ENCODE measurements around the gene MPRIP. TPM values are rescaled to one million over a fixed set of nuclear protein-coding genes. Genes with fewer than 3 reads are reported as not detected.
A peak's percentile ranks its signal among the peaks of the same experiment; 100 is the strongest.
"Not testable (repeated sequence)": the region's sequence is repeated elsewhere in the genome, so short reads cannot be mapped to it uniquely, and the experiment has no call there.

Gene MPRIP
- total RNA-seq, 2 experiments from 2014 or later, result 196 to 207 TPM

DNA sequence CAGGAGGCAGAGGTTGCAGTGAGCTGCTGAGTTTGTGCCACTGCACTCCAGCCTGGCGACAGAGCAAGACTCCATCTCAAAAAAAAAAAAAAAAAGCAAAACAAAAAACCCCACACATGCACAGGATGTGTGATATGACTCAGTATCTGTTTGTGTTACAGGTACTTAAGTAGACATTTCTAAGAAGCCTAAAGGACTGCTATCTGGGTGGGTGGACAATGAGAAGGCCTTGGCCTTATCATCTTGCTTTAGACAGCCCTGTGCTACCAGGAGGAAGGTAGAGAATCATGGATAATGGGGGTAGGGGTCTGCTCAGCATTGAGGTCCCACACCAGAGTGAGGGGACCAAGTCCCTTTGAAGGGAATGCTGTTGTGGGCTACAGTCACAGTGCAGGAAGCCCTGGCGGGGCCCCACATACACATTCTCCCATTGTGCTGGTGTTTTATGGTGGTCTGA lies 137.1 kb downstream of the MPRIP start:
- Mint-ChIP-seq H3K9me3 (no peaks in the 10 kb centered on the region), H3K36me3 (ENCODE audit: low read depth) (peaks cover 81% of the 10 kb centered on the region), H3K27me3 (no peaks in the 10 kb centered on the region), H3K4me3 (peak overlapping the region; percentile 75), H3K27ac (peak overlapping the region; percentile 97), H3K4me1 (peaks cover 91% of the 10 kb centered on the region)
- ChIA-PET POLR2A (interaction anchor here (0.6 to 5.4 kb wide), 15 partner anchors 9 to 316 kb away, joined by 3 to 45 read pairs (median 4); partner anchors contain the start of genes COPS3, FLCN, MPRIP and PLD6), CTCF (interaction anchor here (1.3 to 2.3 kb wide), 2 partner anchors 11 to 37 kb away, joined by 4 to 10 read pairs; no protein-coding TSS in a partner anchor)
- peak; percentile 41 for DNase-seq

GRCh38 chr17:17180141-17180603 lies 137.9 kb downstream of the MPRIP start:
- peak; percentile 58 for DNase-seq
- Mint-ChIP-seq H3K27ac (peak overlapping the region; percentile 97), H3K36me3 (ENCODE audit: low read depth) (peaks cover 83% of the 10 kb centered on the region), H3K27me3 (no peaks in the 10 kb centered on the region), H3K4me3 (peak overlapping the region; percentile 75), H3K4me1 (peaks cover 94% of the 10 kb centered on the region), H3K9me3 (no peaks in the 10 kb centered on the region)
- ChIA-PET POLR2A (interaction anchor here (0.6 to 5.4 kb wide), 12 partner anchors 9 to 100 kb away, joined by 3 to 45 read pairs (median 5); partner anchors contain the start of genes COPS3, FLCN and PLD6), CTCF (interaction anchor here (1.3 to 2.3 kb wide), 2 partner anchors 11 to 38 kb away, joined by 4 to 10 read pairs; no protein-coding TSS in a partner anchor)

GRCh38 chr17:17180741-17181525 lies 138.7 kb downstream of the MPRIP start:
- Mint-ChIP-seq H3K4me3 (peak overlapping the region; percentile 75), H3K27ac (peak overlapping the region; percentile 97), H3K4me1 (peaks cover 94% of the 10 kb centered on the region), H3K9me3 (no peaks in the 10 kb centered on the region), H3K27me3 (no peaks in the 10 kb centered on the region), H3K36me3 (ENCODE audit: low read depth) (peaks cover 86% of the 10 kb centered on the region)
- DNase-seq, result no peak
- POLR2A ChIA-PET, result interaction anchor here (0.9 to 5.4 kb wide), 10 partner anchors 9 to 223 kb away, joined by 3 to 45 read pairs (median 4); partner anchors contain the start of genes COPS3, FLCN and PLD6
- CTCF ChIA-PET, result interaction anchor here (1.4 to 2.3 kb wide), 2 partner anchors 10 to 39 kb away, joined by 7 to 10 read pairs; no protein-coding TSS in a partner anchor

GRCh38 chr17:17181666-17182597 lies 139.7 kb downstream of the MPRIP start:
- POLR2A ChIA-PET, result interaction anchor here (0.9 to 5.4 kb wide), 7 partner anchors 10 to 222 kb away, joined by 3 to 45 read pairs (median 4); partner anchors contain the start of genes FLCN and PLD6
- DNase-seq, result peak; percentile 39
- CTCF ChIA-PET, result interaction anchor here (0.8 to 1.4 kb wide), 2 partner anchors 9 to 10 kb away, joined by 3 to 7 read pairs; no protein-coding TSS in a partner anchor
- peak overlapping the region; percentile 97 for H3K27ac Mint-ChIP-seq
- H3K9me3 Mint-ChIP-seq, result no peaks in the 10 kb centered on the region
- H3K27me3 Mint-ChIP-seq, result no peaks in the 10 kb centered on the region
- H3K36me3 Mint-ChIP-seq (ENCODE audit: low read depth), result peaks cover 82% of the 10 kb centered on the region
- peaks cover 95% of the 10 kb centered on the region for H3K4me1 Mint-ChIP-seq
- H3K4me3 Mint-ChIP-seq, result peak overlapping the region; percentile 74

GRCh38 chr17:17182598-17183136 lies 140.4 kb downstream of the MPRIP start:
- peaks cover 80% of the 10 kb centered on the region for H3K36me3 Mint-ChIP-seq (ENCODE audit: low read depth)

GRCh38 chr17:17183744-17184143 lies 141.5 kb downstream of the MPRIP start:
- POLR2A ChIA-PET, result interaction anchor here (0.6 to 4.9 kb wide), 8 partner anchors 8 to 775 kb away, joined by 3 to 38 read pairs (median 4); partner anchors contain the start of genes COPS3 and PLD6
- CTCF ChIA-PET, result interaction anchor here (0.6 to 1.6 kb wide), 4 partner anchors 13 to 184 kb away, joined by 3 to 4 read pairs (median 3); partner anchors contain the start of gene FLCN
- DNase-seq, result no peak
- peak overlapping the region; percentile 86 for H3K27ac Mint-ChIP-seq
- H3K4me3 Mint-ChIP-seq, result no peak overlapping the region
- H3K9me3 Mint-ChIP-seq, result no peaks in the 10 kb centered on the region
- H3K4me1 Mint-ChIP-seq, result peaks cover 85% of the 10 kb centered on the region
- no peaks in the 10 kb centered on the region for H3K27me3 Mint-ChIP-seq
- H3K36me3 Mint-ChIP-seq (ENCODE audit: low read depth), result peaks cover 75% of the 10 kb centered on the region

More at GRCh38 chr17:17182598-17183136, 140.4 kb downstream of the MPRIP start:
- ChIA-PET CTCF (interaction anchor here (0.8 to 1.6 kb wide), 2 partner anchors 10 to 14 kb away, joined by 3 to 4 read pairs; no protein-coding TSS in a partner anchor), POLR2A (interaction anchor here (1.1 to 5.4 kb wide), 5 partner anchors 9 to 55 kb away, joined by 3 to 45 read pairs (median 7); partner anchors contain the start of genes FLCN and PLD6)
- peak overlapping the region; percentile 97 for H3K27ac Mint-ChIP-seq
- H3K9me3 Mint-ChIP-seq, result no peaks in the 10 kb centered on the region
- DNase-seq, result no peak
- H3K27me3 Mint-ChIP-seq, result no peaks in the 10 kb centered on the region
- H3K4me3 Mint-ChIP-seq, result peak overlapping the region; percentile 74
- H3K4me1 Mint-ChIP-seq, result peaks cover 92% of the 10 kb centered on the region

DNA sequence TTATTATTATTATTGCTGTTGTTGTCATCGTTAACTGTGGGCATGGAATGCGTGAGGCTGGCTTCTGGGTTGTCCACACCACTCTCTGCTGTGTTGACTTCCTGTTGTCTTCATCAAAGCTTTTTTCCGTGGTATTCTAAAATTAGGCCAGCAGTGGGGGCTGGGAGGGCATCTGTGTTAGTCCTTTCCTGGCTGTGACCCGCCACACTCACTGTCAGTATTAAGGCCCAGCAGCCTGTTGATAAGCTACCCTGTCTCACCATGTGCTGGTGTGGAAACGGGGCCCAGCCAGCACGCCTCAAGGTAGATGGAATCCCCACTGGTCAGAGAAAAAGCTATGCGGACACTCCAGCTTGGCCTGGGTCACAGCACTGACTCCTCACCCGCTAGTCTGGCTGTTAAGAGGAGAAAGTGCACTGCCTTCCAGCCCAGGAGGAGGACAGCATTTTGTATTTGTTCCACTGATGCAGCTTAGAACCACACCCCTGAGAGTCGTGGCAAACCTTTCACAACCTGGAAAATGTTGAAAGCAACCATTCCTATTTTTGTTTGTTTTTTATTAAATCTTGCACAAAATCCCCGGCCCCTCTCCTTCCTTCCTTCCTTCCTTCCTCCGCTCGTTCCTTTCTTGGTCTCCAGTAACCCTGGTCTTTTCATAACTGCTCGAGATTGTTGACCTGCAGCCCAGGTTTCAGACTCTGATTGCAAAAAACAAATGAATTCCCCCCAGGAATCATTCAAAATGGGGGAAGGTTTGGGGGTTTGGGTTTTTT lies 142.9 kb downstream of the MPRIP start:
- POLR2A ChIA-PET, result interaction anchor here (1.2 to 8.0 kb wide), 5 partner anchors 10 to 96 kb away, joined by 4 to 49 read pairs (median 5); partner anchors contain the start of genes COPS3, FLCN and PLD6
- H3K27ac Mint-ChIP-seq, result peak overlapping the region; percentile 86
- H3K36me3 Mint-ChIP-seq (ENCODE audit: low read depth), result peaks cover 71% of the 10 kb centered on the region

DNA sequence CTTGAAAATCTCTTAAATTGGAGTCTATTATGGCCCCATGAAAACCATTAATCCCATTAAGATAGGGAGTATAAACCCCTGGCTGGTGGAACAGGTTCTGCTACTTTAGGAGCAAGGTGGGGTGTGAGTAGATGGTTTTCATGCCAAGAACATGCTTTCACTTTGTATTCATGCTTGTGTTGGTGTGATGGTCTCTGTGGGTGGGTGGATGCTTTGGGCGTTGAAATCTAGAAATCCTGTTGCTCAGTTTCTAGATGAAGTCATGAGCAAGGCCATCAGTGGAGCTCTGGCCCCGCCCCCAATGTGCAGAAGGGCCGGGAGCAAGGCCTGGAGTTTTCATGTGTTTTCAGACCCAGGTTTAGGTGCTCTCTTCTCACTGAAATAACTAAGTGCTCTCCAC lies 143.8 kb downstream of the MPRIP start:
- DNase-seq, result peak; percentile 66
- H3K27me3 Mint-ChIP-seq, result no peaks in the 10 kb centered on the region
- peaks cover 68% of the 10 kb centered on the region for H3K36me3 Mint-ChIP-seq (ENCODE audit: low read depth)
- H3K9me3 Mint-ChIP-seq, result no peaks in the 10 kb centered on the region
- ChIA-PET POLR2A (interaction anchor here (1.8 to 8.0 kb wide), 3 partner anchors 11 to 32 kb away, joined by 4 to 49 read pairs (median 38); partner anchors contain the start of gene PLD6), CTCF (interaction anchor here (1.0 to 2.0 kb wide), 3 partner anchors 10 to 14 kb away, joined by 3 to 5 read pairs (median 5); no protein-coding TSS in a partner anchor)
- peaks cover 64% of the 10 kb centered on the region for H3K4me1 Mint-ChIP-seq
- H3K27ac Mint-ChIP-seq, result peak overlapping the region; percentile 86
- H3K4me3 Mint-ChIP-seq, result peak overlapping the region; percentile 28

More for the DNA sequence above, 142.9 kb downstream of the MPRIP start:
- H3K27me3 Mint-ChIP-seq, H3K9me3 Mint-ChIP-seq: not testable (repeated sequence)
- Mint-ChIP-seq H3K4me3 (peak overlapping the region; percentile 52), H3K4me1 (peaks cover 73% of the 10 kb centered on the region)
- peak; percentile 68 for DNase-seq
- CTCF ChIA-PET, result interaction anchor here (2.0 kb wide), 1 partner anchor 10 kb away, joined by 5 read pairs; no protein-coding TSS in a partner anchor

DNA sequence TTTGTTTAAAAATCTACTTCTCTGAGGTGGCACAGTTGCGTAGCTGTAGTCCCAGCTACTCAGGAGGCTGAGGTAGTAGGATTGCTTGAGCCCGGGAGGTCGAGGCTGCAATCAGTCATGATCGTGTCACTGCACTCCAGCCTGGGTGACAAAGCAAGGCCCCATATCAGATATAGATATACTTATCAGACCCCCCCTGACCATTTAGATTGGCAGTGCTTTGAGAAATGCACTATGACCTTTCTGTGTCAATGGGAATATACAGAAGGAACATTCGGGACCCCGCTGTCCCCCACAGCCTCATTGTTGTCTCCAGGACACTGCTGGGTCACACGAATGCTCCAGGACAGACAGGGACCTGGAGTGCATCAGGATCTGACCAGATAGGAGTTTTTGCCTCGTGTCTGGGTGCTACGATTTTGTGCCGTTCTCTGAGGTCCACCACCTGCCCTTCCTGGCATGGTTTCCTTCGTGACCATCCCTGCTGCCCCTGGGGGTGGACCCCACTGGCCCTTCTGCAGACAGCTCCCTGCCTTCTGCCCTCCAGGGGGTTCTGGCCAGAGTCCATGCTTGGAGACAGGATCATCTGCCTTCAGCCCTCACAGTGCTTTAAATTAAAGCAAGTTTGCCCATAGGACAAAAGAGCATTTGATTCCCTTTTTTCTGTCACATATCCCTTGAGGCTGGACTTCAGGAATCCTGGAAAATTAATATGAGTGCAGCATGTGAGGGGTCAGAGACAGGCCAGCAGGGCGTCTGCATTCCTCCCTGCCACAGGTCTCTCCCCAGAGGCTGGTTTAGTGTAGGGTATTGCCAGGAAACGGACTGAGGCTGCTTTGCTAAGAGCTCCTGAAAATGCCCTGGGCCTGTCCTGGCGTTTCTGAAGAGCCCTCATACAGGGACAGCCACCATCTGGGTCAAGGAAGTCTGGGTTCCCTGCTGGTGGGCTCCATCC lies 144.6 kb downstream of the MPRIP start:
- H3K4me1 Mint-ChIP-seq, result peaks cover 58% of the 10 kb centered on the region

GRCh38 chr17:17188586-17188985 lies 146.3 kb downstream of the MPRIP start:
- H3K27me3 Mint-ChIP-seq, result no peaks in the 10 kb centered on the region
- ChIA-PET POLR2A (interaction anchor here (0.9 to 8.0 kb wide), 4 partner anchors 9 to 48 kb away, joined by 3 to 49 read pairs (median 6); partner anchors contain the start of genes FLCN and PLD6), CTCF (interaction anchor here (0.6 to 0.8 kb wide), 3 partner anchors 9 to 46 kb away, joined by 3 read pairs; no protein-coding TSS in a partner anchor)
- H3K27ac Mint-ChIP-seq, result no peak overlapping the region
- no peak for DNase-seq
- H3K36me3 Mint-ChIP-seq (ENCODE audit: low read depth), result peaks cover 53% of the 10 kb centered on the region
- no peaks in the 10 kb centered on the region for H3K9me3 Mint-ChIP-seq
- peaks cover 43% of the 10 kb centered on the region for H3K4me1 Mint-ChIP-seq
- H3K4me3 Mint-ChIP-seq, result no peak overlapping the region

More for the DNA sequence above, 144.6 kb downstream of the MPRIP start:
- ChIA-PET CTCF (interaction anchor here (1.0 to 1.4 kb wide), 3 partner anchors 10 to 45 kb away, joined by 3 to 5 read pairs (median 3); no protein-coding TSS in a partner anchor), POLR2A (interaction anchor here (1.0 to 8.0 kb wide), 3 partner anchors 10 to 18 kb away, joined by 3 to 49 read pairs (median 38); partner anchors contain the start of gene PLD6)
- peak overlapping the region; percentile 86 for H3K27ac Mint-ChIP-seq
- peaks cover 62% of the 10 kb centered on the region for H3K36me3 Mint-ChIP-seq (ENCODE audit: low read depth)
- no peaks in the 10 kb centered on the region for H3K9me3 Mint-ChIP-seq
- H3K27me3 Mint-ChIP-seq, result no peaks in the 10 kb centered on the region
- no peak overlapping the region for H3K4me3 Mint-ChIP-seq
- no peak for DNase-seq
